ENCODE results near the gene SAA4. TPM values are rescaled to one million over a fixed set of nuclear protein-coding genes. Genes with fewer than 3 reads are reported as not detected.
"Not testable (repeated sequence)": the region's sequence is repeated elsewhere in the genome, so short reads cannot be mapped to it uniquely, and the experiment has no call there.

The SAA4 gene
- not detected for total RNA-seq
- long read RNA-seq: 0 reads

DNA sequence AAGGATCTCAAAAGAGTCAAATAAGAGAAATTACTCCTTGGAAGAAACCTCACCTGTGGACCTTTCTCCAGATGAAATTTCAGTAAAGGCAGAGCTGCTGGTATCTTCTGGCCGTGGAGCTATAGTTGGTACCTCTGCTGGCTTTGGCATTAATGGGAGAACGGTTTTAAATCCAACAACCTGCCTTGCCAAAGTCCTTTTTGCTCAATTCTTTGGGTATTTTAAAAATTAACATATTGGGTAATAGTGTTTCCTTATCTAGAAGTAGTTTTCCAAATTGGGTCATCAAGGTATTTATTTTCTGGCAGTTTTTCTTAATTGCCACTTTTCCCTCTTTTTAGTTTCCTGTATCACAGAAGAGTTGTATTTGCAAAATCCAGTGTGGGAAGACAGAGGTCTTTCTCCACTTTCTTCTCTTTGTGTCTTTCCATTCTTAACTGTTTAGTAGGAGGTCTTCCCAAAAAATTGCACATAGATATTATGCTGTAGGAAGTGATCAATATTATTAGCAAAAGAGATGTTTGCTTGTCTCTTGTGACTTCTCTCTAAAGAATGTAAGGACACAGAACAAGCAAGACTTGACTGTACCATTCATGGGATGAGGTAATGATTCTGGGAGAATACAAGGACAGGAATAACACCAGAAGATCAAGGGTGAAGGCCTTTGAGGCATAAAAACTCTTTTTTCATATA, at the start of gene SAA4:
SAA4 (minus strand) TSS at position 139 of the 693 bp plus-strand sequence. CDS start 876 bp downstream, outside the sequence.
- no peak for DNase-seq
- no peak for ATAC-seq
- intact Hi-C loops (cut with DNase I, micrococcal nuclease): no loop called here

- ATAC-seq: no peak
- DNase-seq: no peak
- intact Hi-C loops (cut with DNase I, micrococcal nuclease): no loop called here
Observed at GRCh38 chr11:18285841-18286240, 49.2 kb upstream of the SAA4 start.

GRCh38 chr11:18282626-18283025, 46.0 kb upstream of the SAA4 start:
- no peak for ATAC-seq
- DNase-seq: no peak
- intact Hi-C loops (cut with DNase I, micrococcal nuclease): no loop called here

- intact Hi-C loops (cut with DNase I, micrococcal nuclease): no loop called here
- no peak for DNase-seq
- ATAC-seq: no peak
Observed at GRCh38 chr11:18280438-18281045, 43.9 kb upstream of the SAA4 start.

GRCh38 chr11:18277565-18278271, 41.1 kb upstream of the SAA4 start:
- DNase-seq (no peak), ATAC-seq (no peak)
- intact Hi-C loops (cut with DNase I, micrococcal nuclease): no loop called here

DNA sequence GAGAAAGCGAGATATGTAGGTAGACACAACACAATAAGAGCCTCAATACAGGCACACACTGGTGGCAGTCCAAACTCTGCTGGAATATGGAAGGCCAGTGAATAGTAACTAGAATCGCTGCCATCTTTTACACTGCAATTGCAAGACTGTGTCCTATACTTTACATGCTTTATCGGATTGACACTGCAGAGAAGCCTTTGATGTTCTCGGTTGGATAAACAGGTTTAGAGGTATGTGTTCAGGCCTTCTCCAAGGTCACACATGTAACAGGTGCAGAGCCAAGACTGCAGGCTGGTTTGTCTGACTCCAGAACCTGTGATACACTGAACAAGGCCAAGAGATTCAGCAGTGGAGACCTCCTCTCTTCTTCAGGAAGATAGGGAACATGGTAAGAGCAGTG, 34.6 kb upstream of the SAA4 start:
- DNase-seq (no peak), ATAC-seq (no peak)
- intact Hi-C loops (cut with DNase I, micrococcal nuclease): no loop called here

DNA sequence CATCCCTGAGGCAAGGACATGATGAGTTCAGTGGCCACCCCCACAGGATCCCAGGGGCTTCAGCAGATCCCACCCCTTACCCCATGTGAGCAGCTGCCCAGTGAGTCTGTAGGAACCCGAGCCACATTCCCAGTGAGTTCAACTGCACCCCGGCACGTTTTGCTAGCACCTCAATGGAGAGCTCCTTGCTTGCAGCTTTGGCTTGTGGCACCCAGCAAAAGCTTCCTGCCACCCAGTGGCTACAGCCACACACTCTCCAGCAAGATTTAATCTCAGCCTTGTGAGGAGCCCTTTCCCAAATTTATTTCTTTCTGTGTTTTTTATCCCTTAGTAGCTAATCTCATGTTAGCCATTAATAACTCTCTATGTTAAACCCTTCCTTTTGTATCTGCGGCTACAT, 33.5 kb upstream of the SAA4 start:
- no peak for DNase-seq
- intact Hi-C loops (cut with DNase I, micrococcal nuclease): no loop called here
- ATAC-seq: no peak

- DNase-seq; intact Hi-C loops (cut with DNase I, micrococcal nuclease); ATAC-seq: not testable (repeated sequence)
Observed at GRCh38 chr11:18269252-18269651, 32.6 kb upstream of the SAA4 start.

DNA sequence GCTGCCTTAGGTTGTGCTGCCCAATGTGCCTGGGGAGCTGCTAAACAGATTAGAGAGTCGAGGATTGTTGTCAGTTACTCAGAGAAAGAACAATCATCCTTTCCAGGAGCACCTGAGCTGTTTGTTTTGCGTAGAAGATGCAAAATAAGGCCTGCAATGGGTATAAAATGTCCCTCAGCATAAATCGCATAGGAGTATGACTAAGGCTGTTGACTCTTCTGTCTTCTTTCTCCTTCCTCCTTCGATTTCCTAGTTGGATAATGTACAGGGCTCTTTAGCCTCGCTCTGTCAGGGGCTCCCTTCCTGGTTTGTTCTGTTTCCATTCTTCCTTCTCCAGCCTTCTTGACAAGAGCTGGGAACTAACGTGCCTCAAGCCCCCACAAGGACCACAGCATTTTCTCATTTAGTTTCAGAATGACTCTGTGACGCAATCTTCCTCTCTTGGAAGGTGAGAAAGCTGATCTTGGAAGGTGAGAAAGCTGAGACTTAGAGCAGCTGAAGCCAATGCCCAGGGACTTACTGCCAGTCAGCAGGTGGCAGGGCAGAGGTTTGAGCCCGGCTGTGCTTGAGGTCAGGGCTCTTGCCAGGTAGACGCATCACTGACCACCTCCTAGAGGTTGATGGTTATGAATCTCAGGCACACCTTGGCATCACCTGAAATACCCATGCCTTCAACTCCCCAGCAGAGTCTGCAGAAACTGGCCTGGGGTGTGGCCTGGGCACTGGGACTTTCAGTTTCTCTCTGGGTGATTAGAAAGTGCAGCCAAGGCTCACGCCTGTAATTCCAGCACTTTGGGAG, 30.9 kb upstream of the SAA4 start:
- peak; percentile 97 for ATAC-seq
- intact Hi-C loops (cut with DNase I, micrococcal nuclease); DNase-seq: not testable (repeated sequence)

- no peak for ATAC-seq
- no peak for DNase-seq
- intact Hi-C loops (cut with DNase I, micrococcal nuclease): no loop called here
Observed at GRCh38 chr11:18265949-18266348, 29.3 kb upstream of the SAA4 start, which contains the start of gene SAA1. TSS of gene SAA1 (plus strand) at chr11:18266264. CDS start at chr11:18266888, 624 bp downstream.

GRCh38 chr11:18264677-18265555, 28.3 kb upstream of the SAA4 start:
- intact Hi-C loops (cut with DNase I, micrococcal nuclease): no loop called here
- ATAC-seq (no peak), DNase-seq (no peak)

DNA sequence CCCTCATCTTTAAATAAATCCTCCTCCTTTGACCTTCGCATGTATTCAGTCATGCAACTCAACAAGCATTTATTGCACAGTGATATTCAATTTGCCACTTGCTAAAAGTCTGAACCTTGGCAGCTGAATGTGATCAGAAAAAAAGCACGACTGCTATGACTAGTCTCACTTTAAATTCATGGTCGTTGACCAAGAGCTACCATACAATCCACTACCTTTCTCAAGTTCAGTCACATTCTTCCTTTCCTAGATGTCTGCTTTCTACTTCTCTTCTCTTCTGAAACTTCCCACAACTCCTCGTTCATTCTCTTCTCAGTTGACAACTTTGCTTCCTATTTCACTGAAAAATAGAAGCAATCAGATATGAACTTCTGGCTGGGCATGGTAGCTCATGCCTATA, 27.4 kb upstream of the SAA4 start:
- intact Hi-C loops (cut with DNase I, micrococcal nuclease): no loop called here
- ATAC-seq (no peak), DNase-seq (no peak)

DNA sequence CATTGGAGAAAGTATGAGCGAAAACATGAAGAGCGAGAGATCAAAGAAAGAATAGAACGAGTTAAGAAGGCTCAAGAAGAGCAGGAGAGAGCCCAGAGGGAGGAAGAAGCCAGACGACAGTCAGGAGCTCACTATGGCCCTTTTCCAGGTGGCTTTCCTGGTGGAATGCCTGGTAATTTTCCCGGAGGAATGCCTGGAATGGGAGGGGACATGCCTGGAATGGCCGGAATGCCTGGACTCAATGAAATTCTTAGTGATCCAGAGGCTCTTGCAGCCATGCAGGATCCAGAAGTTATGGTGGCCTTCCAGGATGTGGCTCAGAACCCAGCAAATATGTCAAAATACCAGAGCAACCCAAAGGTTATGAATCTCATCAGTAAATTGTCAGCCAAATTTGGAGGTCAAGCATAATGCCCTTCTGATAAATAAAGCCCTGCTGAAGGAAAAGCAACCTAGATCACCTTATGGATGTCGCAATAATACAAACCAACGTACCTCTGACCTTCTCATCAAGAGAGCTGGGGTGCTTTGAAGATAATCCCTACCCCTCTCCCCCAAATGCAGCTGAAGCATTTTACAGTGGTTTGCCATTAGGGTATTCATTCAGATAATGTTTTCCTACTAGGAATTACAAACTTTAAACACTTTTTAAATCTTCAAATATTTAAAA, 26.2 kb upstream of the SAA4 start:
- DNase-seq; ATAC-seq; intact Hi-C loops (cut with DNase I, micrococcal nuclease): not testable (repeated sequence)

- ATAC-seq: no peak
- intact Hi-C loops (cut with DNase I, micrococcal nuclease): no loop called here
- no peak for DNase-seq
Observed at GRCh38 chr11:18261721-18262120, 25.1 kb upstream of the SAA4 start.

DNA sequence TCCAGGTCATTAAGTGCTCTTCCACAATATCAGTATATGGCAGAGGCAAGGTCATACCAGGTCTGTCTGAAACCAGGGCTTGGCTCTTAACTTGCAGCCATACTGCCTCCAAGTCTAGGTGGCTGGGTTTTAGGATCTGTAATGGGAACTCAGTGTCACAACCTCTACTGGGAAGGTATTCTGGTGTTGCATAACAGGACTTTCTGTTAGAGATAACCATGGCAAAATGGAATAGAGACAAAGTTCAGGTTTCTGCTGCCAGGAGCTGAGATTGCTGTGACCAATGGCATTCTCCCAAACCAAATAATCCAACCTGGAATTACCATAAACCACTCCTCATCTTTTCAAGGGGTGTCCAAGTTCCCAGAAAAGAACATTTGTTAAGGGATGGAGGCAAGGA, 22.7 kb upstream of the SAA4 start:
- intact Hi-C loops (cut with DNase I, micrococcal nuclease): no loop called here
- peak; percentile 51 for ATAC-seq

GRCh38 chr11:18254781-18255361, 18.3 kb upstream of the SAA4 start:
- no peak for ATAC-seq
- intact Hi-C loops (cut with DNase I, micrococcal nuclease): no loop called here
- no peak for DNase-seq

More for the DNA sequence above, 22.7 kb upstream of the SAA4 start:
- no peak for DNase-seq

GRCh38 chr11:18253778-18254338, 17.3 kb upstream of the SAA4 start:
- no peak for ATAC-seq
- no peak for DNase-seq
- intact Hi-C loops (cut with DNase I, micrococcal nuclease): no loop called here

Measured in left colon (tissue), 2 donors.